ENCODE results near the gene CDCA8. TPM values are rescaled to one million over a fixed set of nuclear protein-coding genes. Genes with fewer than 3 reads are reported as not detected.
A peak's percentile ranks its signal among the peaks of the same experiment; 100 is the strongest.

CDCA8 gene
- total RNA-seq: 1.9 and 2.9 TPM in 2 replicates

DNA sequence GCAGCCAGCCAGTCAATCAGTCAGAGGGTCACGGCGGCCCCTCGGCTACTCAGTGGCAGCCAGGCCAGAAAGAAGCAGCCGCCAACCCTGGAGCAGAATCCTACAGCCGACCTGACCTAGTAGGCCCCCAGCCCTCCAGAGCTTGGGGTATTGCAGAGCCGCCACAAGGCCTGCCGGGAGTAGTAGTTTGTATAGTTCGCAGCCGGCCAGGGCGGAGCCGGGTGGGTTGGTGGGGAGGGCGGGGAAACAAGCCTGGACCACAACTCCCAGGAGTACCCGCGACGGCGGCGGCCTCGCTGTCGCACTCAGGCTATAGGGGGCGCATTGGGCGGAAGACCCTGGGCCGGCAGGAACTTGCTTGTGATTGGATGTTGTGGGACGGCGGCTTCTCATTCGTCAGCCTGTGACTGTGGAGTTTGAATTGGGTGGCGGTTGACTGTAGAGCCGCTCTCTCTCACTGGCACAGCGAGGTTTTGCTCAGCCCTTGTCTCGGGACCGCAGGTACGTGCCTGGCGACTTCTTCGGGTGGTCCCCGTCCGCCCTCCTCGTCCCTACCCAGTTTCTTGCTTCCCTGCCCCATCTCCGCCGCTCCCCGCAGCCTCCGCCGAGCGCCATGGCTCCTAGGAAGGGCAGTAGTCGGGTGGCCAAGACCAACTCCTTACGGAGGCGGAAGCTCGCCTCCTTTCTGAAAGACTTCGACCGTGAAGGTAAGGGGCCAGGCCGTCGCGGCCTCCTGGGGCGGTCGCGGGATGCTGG lies at the start of gene CDCA8:
Gene CDCA8, plus strand, starts transcription at position 439 of the 756 bp plus-strand sequence. Its CDS starts 175 bp downstream, at position 614.
- Mint-ChIP-seq H3K36me3 (ENCODE audit: low read depth) (peaks cover 14% of the 10 kb centered on the region), H3K27ac (peak within 1 kb of the TSS; percentile 91), H3K27me3 (no peaks in the 10 kb centered on the region), H3K9me3 (no peaks in the 10 kb centered on the region), H3K4me3 (peak within 1 kb of the TSS; percentile 93), H3K4me1 (peaks cover 47% of the 10 kb centered on the region)
- DNase-seq: peak; percentile 95
- peak; percentile 92 for ATAC-seq (ENCODE audit: low read depth)
- CTCF ChIA-PET: interaction anchor here (2.5 kb wide), 1 partner anchor 168 kb away, joined by 7 read pairs; no protein-coding TSS in a partner anchor
- POLR2A ChIA-PET: interaction anchor here (0.6 to 3.6 kb wide), 9 partner anchors 10 to 322 kb away, joined by 3 to 29 read pairs (median 8); partner anchors contain the start of genes GNL2, MEAF6, MTF1 and SNIP1
- TF ChIP-seq, protein P1, sequence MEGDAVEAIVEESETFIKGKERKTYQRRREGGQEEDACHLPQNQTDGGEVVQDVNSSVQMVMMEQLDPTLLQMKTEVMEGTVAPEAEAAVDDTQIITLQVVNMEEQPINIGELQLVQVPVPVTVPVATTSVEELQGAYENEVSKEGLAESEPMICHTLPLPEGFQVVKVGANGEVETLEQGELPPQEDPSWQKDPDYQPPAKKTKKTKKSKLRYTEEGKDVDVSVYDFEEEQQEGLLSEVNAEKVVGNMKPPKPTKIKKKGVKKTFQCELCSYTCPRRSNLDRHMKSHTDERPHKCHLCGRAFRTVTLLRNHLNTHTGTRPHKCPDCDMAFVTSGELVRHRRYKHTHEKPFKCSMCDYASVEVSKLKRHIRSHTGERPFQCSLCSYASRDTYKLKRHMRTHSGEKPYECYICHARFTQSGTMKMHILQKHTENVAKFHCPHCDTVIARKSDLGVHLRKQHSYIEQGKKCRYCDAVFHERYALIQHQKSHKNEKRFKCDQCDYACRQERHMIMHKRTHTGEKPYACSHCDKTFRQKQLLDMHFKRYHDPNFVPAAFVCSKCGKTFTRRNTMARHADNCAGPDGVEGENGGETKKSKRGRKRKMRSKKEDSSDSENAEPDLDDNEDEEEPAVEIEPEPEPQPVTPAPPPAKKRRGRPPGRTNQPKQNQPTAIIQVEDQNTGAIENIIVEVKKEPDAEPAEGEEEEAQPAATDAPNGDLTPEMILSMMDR (IDR thresholded peaks at IDR 0.05): no peak
- intact Hi-C loops (cut with micrococcal nuclease): loop anchor here (1.0 to 5.0 kb wide), 14 partner anchors 97 to 1306 kb away; partner anchors contain the start of genes GNL2, INPP5B, MANEAL and MEAF6

DNA sequence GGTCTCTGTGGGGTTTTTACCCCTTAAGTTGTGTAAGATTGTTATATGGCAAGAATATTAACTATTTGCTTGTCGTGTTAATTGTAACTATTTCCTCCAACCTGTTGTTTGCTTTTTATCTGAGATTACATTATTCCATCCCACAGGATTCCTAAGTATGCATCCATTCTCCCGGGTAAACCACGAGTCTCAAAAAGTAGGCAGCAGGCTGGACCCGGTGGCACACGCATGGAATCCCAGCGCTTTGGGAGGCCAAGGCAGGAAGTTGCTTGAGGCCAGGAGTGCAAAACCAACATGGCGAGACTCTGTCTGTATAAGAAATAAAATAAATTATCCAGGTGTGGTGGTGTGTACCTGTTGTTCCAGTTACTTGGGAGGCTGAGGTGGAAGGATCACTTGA lies 45.0 kb upstream of the CDCA8 start:
- Mint-ChIP-seq H3K27me3 (peaks cover 13% of the 10 kb centered on the region), H3K27ac (no peak overlapping the region), H3K4me3 (no peak overlapping the region), H3K9me3 (no peaks in the 10 kb centered on the region), H3K36me3 (ENCODE audit: low read depth) (no peaks in the 10 kb centered on the region), H3K4me1 (no peaks in the 10 kb centered on the region)
- intact Hi-C loops (cut with micrococcal nuclease): no loop called here
- DNase-seq: no peak
- CTCF ChIA-PET: no interaction called here
- TF ChIP-seq, protein P1 (IDR thresholded peaks at IDR 0.05): no peak
- POLR2A ChIA-PET: no interaction called here
- ATAC-seq (ENCODE audit: low read depth): no peak

DNA sequence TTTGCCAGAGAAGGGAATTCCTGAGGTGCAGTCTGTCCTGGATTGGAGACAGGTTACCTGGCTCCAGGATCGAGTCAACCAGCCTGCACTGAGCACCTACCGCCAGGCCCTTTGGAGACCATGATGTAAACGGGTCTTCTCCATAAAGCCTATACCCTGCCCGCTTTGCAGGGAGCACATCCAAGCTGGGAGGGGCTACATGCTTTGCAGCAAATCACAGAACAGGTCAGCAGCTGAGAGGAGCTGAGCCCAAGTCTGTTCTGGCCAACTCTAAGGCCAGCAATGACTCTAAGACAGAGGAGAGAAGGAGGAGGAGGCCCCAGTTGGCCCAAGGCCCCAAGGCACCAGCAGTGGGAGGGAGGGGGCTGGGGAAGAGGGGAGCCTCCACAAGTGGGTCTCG lies 42.1 kb upstream of the CDCA8 start:
- ATAC-seq (ENCODE audit: low read depth) (no peak), DNase-seq (no peak)
- Mint-ChIP-seq H3K27me3 (peaks cover 9% of the 10 kb centered on the region), H3K9me3 (no peaks in the 10 kb centered on the region), H3K36me3 (ENCODE audit: low read depth) (no peaks in the 10 kb centered on the region), H3K4me3 (no peak overlapping the region), H3K27ac (no peak overlapping the region), H3K4me1 (no peaks in the 10 kb centered on the region)
- POLR2A ChIA-PET: no interaction called here
- intact Hi-C loops (cut with micrococcal nuclease): no loop called here
- CTCF ChIA-PET: no interaction called here
- TF ChIP-seq, protein P1 (IDR thresholded peaks at IDR 0.05): no peak

DNA sequence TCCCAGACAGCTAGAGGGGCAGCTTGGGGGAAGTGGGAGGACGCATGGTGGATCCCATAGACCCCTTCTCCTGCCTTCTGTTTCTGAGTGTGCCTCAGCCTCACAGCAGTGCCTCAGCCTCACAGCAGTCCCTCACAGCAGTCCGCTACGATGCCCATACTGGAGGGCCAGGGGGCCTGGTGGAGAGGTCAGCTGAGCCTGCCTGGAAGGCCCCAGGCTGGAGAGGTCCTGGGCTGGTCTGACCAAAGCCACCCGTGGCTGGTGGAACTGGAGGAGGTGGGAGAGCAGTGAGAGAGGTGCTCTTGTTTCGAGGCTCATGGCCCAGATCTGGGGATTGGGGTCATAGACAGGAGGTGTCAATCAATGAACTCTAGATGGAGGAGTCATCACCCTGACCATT lies 41.6 kb upstream of the CDCA8 start:
- no peaks in the 10 kb centered on the region for H3K36me3 Mint-ChIP-seq (ENCODE audit: low read depth)
- no peaks in the 10 kb centered on the region for H3K9me3 Mint-ChIP-seq
- no peak overlapping the region for H3K27ac Mint-ChIP-seq
- ChIA-PET CTCF (no interaction called here), POLR2A (no interaction called here)
- H3K4me3 Mint-ChIP-seq: no peak overlapping the region
- no peak for DNase-seq
- H3K27me3 Mint-ChIP-seq: peaks cover 9% of the 10 kb centered on the region
- TF ChIP-seq, protein P1 (IDR thresholded peaks at IDR 0.05): no peak
- no peak for ATAC-seq (ENCODE audit: low read depth)
- intact Hi-C loops (cut with micrococcal nuclease): no loop called here
- H3K4me1 Mint-ChIP-seq: no peaks in the 10 kb centered on the region

DNA sequence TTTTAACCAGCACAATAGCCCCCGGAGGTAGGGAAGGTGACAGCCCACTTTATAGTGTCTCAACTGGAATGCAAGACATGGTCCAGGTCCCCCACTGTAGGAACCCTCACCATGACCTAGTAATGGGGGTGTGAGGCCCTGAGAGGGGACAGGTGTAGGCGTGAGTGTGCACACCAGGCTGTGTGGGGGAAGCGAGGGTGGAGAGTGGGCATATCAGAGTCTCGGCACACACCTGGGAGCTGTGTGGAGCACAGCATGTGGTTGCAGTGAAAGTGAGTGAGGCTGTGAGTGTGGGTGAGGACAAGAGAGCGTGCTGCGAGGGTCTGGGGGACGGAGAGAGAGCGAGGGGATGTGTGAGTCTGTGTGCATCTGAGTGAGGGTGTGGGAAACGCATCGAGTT lies 40.5 kb upstream of the CDCA8 start:
- no peak overlapping the region for H3K4me3 Mint-ChIP-seq
- ChIA-PET POLR2A (no interaction called here), CTCF (no interaction called here)
- no peak overlapping the region for H3K27ac Mint-ChIP-seq
- H3K9me3 Mint-ChIP-seq: no peaks in the 10 kb centered on the region
- peaks cover 6% of the 10 kb centered on the region for H3K27me3 Mint-ChIP-seq
- DNase-seq: no peak
- no peaks in the 10 kb centered on the region for H3K36me3 Mint-ChIP-seq (ENCODE audit: low read depth)
- no peaks in the 10 kb centered on the region for H3K4me1 Mint-ChIP-seq
- TF ChIP-seq, protein P1 (IDR thresholded peaks at IDR 0.05): no peak
- intact Hi-C loops (cut with micrococcal nuclease): no loop called here
- no peak for ATAC-seq (ENCODE audit: low read depth)

Data from activated B cell treated with CpG ODN at 0.5 μM for 24 hours (primary cell).